A673 (cell line): ENCODE data around the gene GPR161. TPM values are rescaled to one million over a fixed set of nuclear protein-coding genes. Genes with fewer than 3 reads are reported as not detected.

Source experiments
- BruUV-seq: library from RNA; stranded (reverse); fragments of 400-500 nt; replicated peaks from 2 replicates; lab custom pipeline; 2021; lab: Mats Ljungman, UMichigan
- CTCF ChIA-PET: fragments of 300-600 bp; sonication (Branson Sonifier 250); formaldehyde crosslinking; loops from one replicate; lab custom pipeline; 2022; ENCODE audit warnings: antibody characterized with exemption; lab: Charles Lee
- POLR2A ChIA-PET: fragments of 300-600 bp; sonication (Branson Sonifier 250); formaldehyde crosslinking; loops from one replicate; lab custom pipeline; 2022; ENCODE audit warnings: antibody characterized with exemption; ENCODE audit not compliant: low non-redundant PET; lab: Charles Lee
- DNase-seq: peaks from one replicate; pipeline ENCODE4 v3.0.0-alpha.2; 2015; ENCODE audit warnings: low spot score
- H3K27ac ChIP-seq: fragments of 200-600 bp; sonication (generic); 2 replicates; pipeline ENCODE4 v1.5.1; 2016; ENCODE audit warnings: mixed run types, low read depth, mild to moderate bottlenecking, mixed read lengths, antibody characterized with exemption, low read length; ENCODE audit not compliant: poor library complexity, severe bottlenecking
- H3K27me3 ChIP-seq: fragments of 200-600 bp; sonication (generic); replicated peaks from 2 replicates; pipeline ENCODE4 v1.6.1; 2017; ENCODE audit warnings: mixed run types, low read depth, mild to moderate bottlenecking, mixed read lengths, antibody characterized with exemption, low read length; ENCODE audit not compliant: insufficient read depth, poor library complexity
- H3K36me3 ChIP-seq: fragments of 200-600 bp; sonication (generic); 2 replicates; pipeline ENCODE4 v1.6.1; 2016; ENCODE audit warnings: mixed run types, mild to moderate bottlenecking, mixed read lengths, antibody characterized with exemption, low read length; ENCODE audit not compliant: insufficient read depth, poor library complexity, severe bottlenecking
- H3K4me1 ChIP-seq: fragments of 200-600 bp; sonication (generic); 2 replicates; pipeline ENCODE4 v1.6.1; 2017; ENCODE audit warnings: mixed run types, mild to moderate bottlenecking, mixed read lengths, antibody characterized with exemption, low read length; ENCODE audit not compliant: insufficient read depth, poor library complexity, severe bottlenecking
- H3K4me3 ChIP-seq: fragments of 200-600 bp; sonication (generic); 2 replicates; pipeline ENCODE4 v1.5.1; 2016; ENCODE audit warnings: low read depth, mixed run types, mild to moderate bottlenecking, mixed read lengths, low read length; ENCODE audit not compliant: poor library complexity, severe bottlenecking
- H3K9me3 ChIP-seq: fragments of 200-600 bp; sonication (generic); 2 replicates; pipeline ENCODE4 v1.6.1; 2016; ENCODE audit warnings: mixed run types, low read depth, mild to moderate bottlenecking, mixed read lengths, antibody characterized with exemption, low read length; ENCODE audit not compliant: poor library complexity, severe bottlenecking
- CTCF ChIP-seq: fragments of 300-800, 200-600 bp; sonication (generic); conservative IDR thresholded peaks from 2 replicates; pipeline ENCODE4 v1.5.1; 2017; ENCODE audit warnings: low read depth, mild to moderate bottlenecking, antibody characterized with exemption, low read length, moderate library complexity, mixed read lengths
- EZH2 ChIP-seq: fragments of 200-600 bp; sonication (generic); IDR thresholded peaks from 2 replicates; pipeline ENCODE4 v1.6.1; 2017; ENCODE audit warnings: borderline replicate concordance, low read depth, mild to moderate bottlenecking, mixed read lengths, antibody characterized with exemption, low read length; ENCODE audit not compliant: poor library complexity, severe bottlenecking
- intact Hi-C: fragments of 100-400 bp; cut with micrococcal nuclease; formaldehyde crosslinking; loops from one replicate; pipeline ENCODE4 v1.10.0; 2022; ENCODE audit not compliant: unreplicated experiment
- total RNA-seq: library from RNA; stranded (reverse); gene quantifications from 2 replicates; pipeline ENCODE4 v1.2.3, GENCODE V29; 2021

GPR161 gene
- total RNA-seq, 1 experiment from 2014 or later: 17.4 TPM

- BruUV-seq: no TSS peak
- Histone ChIP-seq H3K27ac (no peak overlapping the region), H3K4me1 (no peaks in the 10 kb centered on the region), H3K27me3 (no peaks in the 10 kb centered on the region), H3K9me3 (peaks cover 3% of the 10 kb centered on the region), H3K4me3 (no peak overlapping the region), H3K36me3 (no peaks in the 10 kb centered on the region)
- intact Hi-C loops: no loop called here
- POLR2A ChIA-PET: no interaction called here
- no peak for DNase-seq
- CTCF ChIA-PET: no interaction called here
- TF ChIP-seq EZH2 (no peak), CTCF (no peak)
These were observed 23.2 kb upstream of the GPR161 start for GRCh38 chr1:168159979-168160378.

GRCh38 chr1:168159251-168159650, 22.5 kb upstream of the GPR161 start:
- Histone ChIP-seq H3K36me3 (no peaks in the 10 kb centered on the region), H3K27me3 (no peaks in the 10 kb centered on the region), H3K9me3 (peaks cover 3% of the 10 kb centered on the region), H3K4me3 (no peak overlapping the region), H3K27ac (no peak overlapping the region), H3K4me1 (no peaks in the 10 kb centered on the region)
- CTCF ChIA-PET: no interaction called here
- TF ChIP-seq EZH2 (no peak), CTCF (no peak)
- DNase-seq: no peak
- POLR2A ChIA-PET: no interaction called here
- intact Hi-C loops: no loop called here
- no TSS peak for BruUV-seq

- no peaks in the 10 kb centered on the region for H3K27me3 ChIP-seq
- H3K27ac ChIP-seq: no peak overlapping the region
- no peaks in the 10 kb centered on the region for H3K4me1 ChIP-seq
- intact Hi-C loops: no loop called here
- no peaks in the 10 kb centered on the region for H3K36me3 ChIP-seq
- H3K9me3 ChIP-seq: peaks cover 3% of the 10 kb centered on the region
- DNase-seq: no peak
- no TSS peak for BruUV-seq
- CTCF ChIA-PET: no interaction called here
- POLR2A ChIA-PET: no interaction called here
- no peak overlapping the region for H3K4me3 ChIP-seq
- TF ChIP-seq CTCF (no peak), EZH2 (no peak)
These were observed 20.9 kb upstream of the GPR161 start for GRCh38 chr1:168157638-168158037.
